ENCODE results near the gene MAP1B. TPM values are rescaled to one million over a fixed set of nuclear protein-coding genes. Genes with fewer than 3 reads are reported as not detected.

Gene MAP1B
- total and polyA plus RNA-seq, 7 experiments from 2014 or later: 0.06 to 0.21 (median 0.10) TPM; not detected in 4

GRCh38 chr5:72245546-72245945 is 138.3 kb downstream of the MAP1B start:
- peaks cover 0 to 13% (median 0%) of the 10 kb centered on the region in 5 donors for H3K36me3 Mint-ChIP-seq
- peaks cover 11 to 50% (median 24%) of the 10 kb centered on the region in 7 donors for H3K4me1 Mint-ChIP-seq
- DNase-seq: no peak
- Histone ChIP-seq H3K36me3 (ENCODE audit: control insufficient read depth in 2 of 3, insufficient read depth in 3 of 3, low read length in 3 of 3) (no peaks in the 10 kb centered on the region), H3K4me3 (ENCODE audit: low read length) (no peak overlapping the region), H3K4me1 (ENCODE audit: control insufficient read depth in 2 of 2, insufficient read depth in 2 of 2, low read length in 2 of 2) (no peaks in the 10 kb centered on the region), H3K27ac (ENCODE audit: low read depth, low read length) (no peak overlapping the region), H3K27me3 (ENCODE audit: control insufficient read depth in 2 of 2, insufficient read depth in 2 of 2, low read length in 2 of 2) (no peaks in the 10 kb centered on the region), H3K9me3 (ENCODE audit: control insufficient read depth in 2 of 3, low read length in 3 of 3) (no peaks in the 10 kb centered on the region)
- ChIA-PET POLR2A (no interaction called here), CTCF (no interaction called here)
- H3K27me3 Mint-ChIP-seq: no peaks in the 10 kb centered on the region
- H3K4me3 Mint-ChIP-seq: no peak overlapping the region
- no peaks in the 10 kb centered on the region for H3K9me3 Mint-ChIP-seq
- no peak for ATAC-seq
- intact Hi-C loops (cut with micrococcal nuclease): no loop called here
- H3K27ac Mint-ChIP-seq: no peak overlapping the region

- peaks cover 13 to 50% (median 24%) of the 10 kb centered on the region in 7 donors for H3K4me1 Mint-ChIP-seq
- peak overlapping the region in 1 of 9 donors; percentile 29 for H3K27ac Mint-ChIP-seq
- H3K36me3 Mint-ChIP-seq: peaks cover 0 to 16% (median 0%) of the 10 kb centered on the region in 5 donors
- no peak overlapping the region for H3K4me3 Mint-ChIP-seq
- Histone ChIP-seq H3K36me3 (ENCODE audit: control insufficient read depth in 2 of 3, insufficient read depth in 3 of 3, low read length in 3 of 3) (no peaks in the 10 kb centered on the region), H3K27ac (ENCODE audit: low read depth, low read length) (no peak overlapping the region), H3K9me3 (ENCODE audit: control insufficient read depth in 2 of 3, low read length in 3 of 3) (no peaks in the 10 kb centered on the region), H3K4me3 (ENCODE audit: low read length) (no peak overlapping the region), H3K4me1 (ENCODE audit: control insufficient read depth in 2 of 2, insufficient read depth in 2 of 2, low read length in 2 of 2) (no peaks in the 10 kb centered on the region), H3K27me3 (ENCODE audit: control insufficient read depth in 2 of 2, insufficient read depth in 2 of 2, low read length in 2 of 2) (no peaks in the 10 kb centered on the region)
- intact Hi-C loops (cut with micrococcal nuclease): no loop called here
- no peak for ATAC-seq
- ChIA-PET CTCF (no interaction called here), POLR2A (no interaction called here)
- DNase-seq: no peak
- no peaks in the 10 kb centered on the region for H3K9me3 Mint-ChIP-seq
- H3K27me3 Mint-ChIP-seq: no peaks in the 10 kb centered on the region
These were observed 138.8 kb downstream of the MAP1B start for GRCh38 chr5:72245951-72246532.

DNA sequence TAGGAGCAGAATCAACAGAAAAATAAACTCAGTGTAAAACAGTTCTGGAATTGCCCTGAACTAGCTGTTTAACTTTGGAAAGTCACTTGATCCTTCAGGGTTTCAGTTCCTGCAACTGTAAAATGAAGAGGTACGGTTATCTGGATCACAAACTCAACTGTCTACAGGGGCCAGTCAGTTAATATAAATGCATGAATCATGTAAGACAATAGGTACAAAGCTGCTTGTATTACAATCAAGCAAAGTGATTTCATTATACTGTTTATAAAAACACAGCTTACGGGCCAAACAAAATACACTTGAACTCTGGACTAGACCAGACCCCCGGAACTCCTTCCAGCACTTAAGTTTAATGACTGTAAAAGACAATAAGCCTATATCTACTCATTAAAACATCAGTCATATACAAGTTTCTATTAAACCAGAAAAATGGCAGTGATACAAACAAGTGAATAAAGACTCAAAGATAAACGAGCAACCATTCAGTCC is 139.7 kb downstream of the MAP1B start:
- H3K4me1 ChIP-seq (ENCODE audit: control insufficient read depth in 2 of 2, insufficient read depth in 2 of 2, low read length in 2 of 2): no peaks in the 10 kb centered on the region
- peaks cover 0 to 18% (median 0%) of the 10 kb centered on the region in 5 donors for H3K36me3 Mint-ChIP-seq
- ATAC-seq: no peak
- no peak overlapping the region for H3K4me3 Mint-ChIP-seq
- H3K27me3 ChIP-seq (ENCODE audit: control insufficient read depth in 2 of 2, insufficient read depth in 2 of 2, low read length in 2 of 2): no peaks in the 10 kb centered on the region
- no peaks in the 10 kb centered on the region for H3K27me3 Mint-ChIP-seq
- peaks cover 15 to 49% (median 24%) of the 10 kb centered on the region in 7 donors for H3K4me1 Mint-ChIP-seq
- intact Hi-C loops (cut with micrococcal nuclease): no loop called here
- CTCF ChIA-PET: no interaction called here
- no peak overlapping the region for H3K27ac Mint-ChIP-seq
- H3K27ac ChIP-seq (ENCODE audit: low read depth, low read length): no peak overlapping the region
- POLR2A ChIA-PET: no interaction called here
- no peaks in the 10 kb centered on the region for H3K36me3 ChIP-seq (ENCODE audit: control insufficient read depth in 2 of 3, insufficient read depth in 3 of 3, low read length in 3 of 3)
- no peaks in the 10 kb centered on the region for H3K9me3 Mint-ChIP-seq
- no peaks in the 10 kb centered on the region for H3K9me3 ChIP-seq (ENCODE audit: control insufficient read depth in 2 of 3, low read length in 3 of 3)
- H3K4me3 ChIP-seq (ENCODE audit: low read length): no peak overlapping the region
- DNase-seq: no peak

GRCh38 chr5:72248410-72248981 is 141.2 kb downstream of the MAP1B start:
- no peaks in the 10 kb centered on the region for H3K9me3 Mint-ChIP-seq
- intact Hi-C loops (cut with micrococcal nuclease): no loop called here
- Histone ChIP-seq H3K4me3 (ENCODE audit: low read length) (no peak overlapping the region), H3K36me3 (ENCODE audit: control insufficient read depth in 2 of 3, insufficient read depth in 3 of 3, low read length in 3 of 3) (no peaks in the 10 kb centered on the region), H3K9me3 (ENCODE audit: control insufficient read depth in 2 of 3, low read length in 3 of 3) (no peaks in the 10 kb centered on the region), H3K4me1 (ENCODE audit: control insufficient read depth in 2 of 2, insufficient read depth in 2 of 2, low read length in 2 of 2) (no peaks in the 10 kb centered on the region), H3K27me3 (ENCODE audit: control insufficient read depth in 2 of 2, insufficient read depth in 2 of 2, low read length in 2 of 2) (no peaks in the 10 kb centered on the region), H3K27ac (ENCODE audit: low read depth, low read length) (no peak overlapping the region)
- H3K36me3 Mint-ChIP-seq: peaks cover 0 to 20% (median 5%) of the 10 kb centered on the region in 5 donors
- no peak overlapping the region for H3K27ac Mint-ChIP-seq
- DNase-seq (no peak), ATAC-seq (no peak)
- H3K27me3 Mint-ChIP-seq: no peaks in the 10 kb centered on the region
- H3K4me1 Mint-ChIP-seq: peaks cover 17 to 47% (median 24%) of the 10 kb centered on the region in 7 donors
- ChIA-PET POLR2A (no interaction called here), CTCF (no interaction called here)
- H3K4me3 Mint-ChIP-seq: no peak overlapping the region

DNA sequence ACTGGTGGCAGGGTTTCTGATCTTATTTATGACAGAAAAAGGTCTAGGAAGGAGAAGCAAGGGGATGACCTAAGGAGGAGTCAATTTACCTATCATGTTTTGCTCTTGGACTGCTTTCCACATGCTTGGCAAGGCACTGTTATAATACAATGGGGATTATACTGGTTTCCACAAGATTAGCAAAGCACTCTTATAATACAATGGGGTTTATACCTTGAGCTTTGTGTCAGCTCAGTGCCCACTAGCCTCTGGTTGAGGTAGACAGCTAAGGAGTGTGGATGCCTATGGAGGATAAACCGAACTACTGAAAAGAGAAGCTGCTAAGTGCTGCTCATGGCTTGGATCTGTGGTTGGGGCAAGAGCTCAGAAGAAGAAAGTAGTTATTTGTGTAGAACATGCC is 144.1 kb downstream of the MAP1B start:
- Histone ChIP-seq H3K9me3 (ENCODE audit: control insufficient read depth in 2 of 3, low read length in 3 of 3) (no peaks in the 10 kb centered on the region), H3K36me3 (ENCODE audit: control insufficient read depth in 2 of 3, insufficient read depth in 3 of 3, low read length in 3 of 3) (no peaks in the 10 kb centered on the region), H3K4me3 (ENCODE audit: low read length) (no peak overlapping the region), H3K27me3 (ENCODE audit: control insufficient read depth in 2 of 2, insufficient read depth in 2 of 2, low read length in 2 of 2) (no peaks in the 10 kb centered on the region), H3K4me1 (ENCODE audit: control insufficient read depth in 2 of 2, insufficient read depth in 2 of 2, low read length in 2 of 2) (no peaks in the 10 kb centered on the region), H3K27ac (ENCODE audit: low read depth, low read length) (no peak overlapping the region)
- no peak for ATAC-seq
- intact Hi-C loops (cut with micrococcal nuclease): no loop called here
- CTCF ChIA-PET: no interaction called here
- H3K4me1 Mint-ChIP-seq: peaks cover 3 to 38% (median 13%) of the 10 kb centered on the region in 7 donors
- H3K27me3 Mint-ChIP-seq: no peaks in the 10 kb centered on the region
- POLR2A ChIA-PET: no interaction called here
- no peak overlapping the region for H3K4me3 Mint-ChIP-seq
- DNase-seq: no peak
- H3K9me3 Mint-ChIP-seq: no peaks in the 10 kb centered on the region
- no peak overlapping the region for H3K27ac Mint-ChIP-seq
- H3K36me3 Mint-ChIP-seq: peaks cover 0 to 28% (median 5%) of the 10 kb centered on the region in 5 donors

- Mint-ChIP-seq H3K27me3 (no peaks in the 10 kb centered on the region), H3K27ac (no peak overlapping the region), H3K4me1 (peaks cover 0 to 37% (median 8%) of the 10 kb centered on the region in 7 donors), H3K36me3 (peaks cover 2 to 32% (median 5%) of the 10 kb centered on the region in 5 donors), H3K4me3 (no peak overlapping the region), H3K9me3 (no peaks in the 10 kb centered on the region)
- no peak overlapping the region for H3K4me3 ChIP-seq (ENCODE audit: low read length)
- no peaks in the 10 kb centered on the region for H3K27me3 ChIP-seq (ENCODE audit: control insufficient read depth in 2 of 2, insufficient read depth in 2 of 2, low read length in 2 of 2)
- ChIA-PET CTCF (no interaction called here), POLR2A (no interaction called here)
- no peak for DNase-seq
- H3K9me3 ChIP-seq (ENCODE audit: control insufficient read depth in 2 of 3, low read length in 3 of 3): no peaks in the 10 kb centered on the region
- no peaks in the 10 kb centered on the region for H3K4me1 ChIP-seq (ENCODE audit: control insufficient read depth in 2 of 2, insufficient read depth in 2 of 2, low read length in 2 of 2)
- no peak overlapping the region for H3K27ac ChIP-seq (ENCODE audit: low read depth, low read length)
- intact Hi-C loops (cut with micrococcal nuclease): no loop called here
- ATAC-seq: no peak
- H3K36me3 ChIP-seq (ENCODE audit: control insufficient read depth in 2 of 3, insufficient read depth in 3 of 3, low read length in 3 of 3): no peaks in the 10 kb centered on the region
These were observed 144.7 kb downstream of the MAP1B start for GRCh38 chr5:72252008-72252407.

DNA sequence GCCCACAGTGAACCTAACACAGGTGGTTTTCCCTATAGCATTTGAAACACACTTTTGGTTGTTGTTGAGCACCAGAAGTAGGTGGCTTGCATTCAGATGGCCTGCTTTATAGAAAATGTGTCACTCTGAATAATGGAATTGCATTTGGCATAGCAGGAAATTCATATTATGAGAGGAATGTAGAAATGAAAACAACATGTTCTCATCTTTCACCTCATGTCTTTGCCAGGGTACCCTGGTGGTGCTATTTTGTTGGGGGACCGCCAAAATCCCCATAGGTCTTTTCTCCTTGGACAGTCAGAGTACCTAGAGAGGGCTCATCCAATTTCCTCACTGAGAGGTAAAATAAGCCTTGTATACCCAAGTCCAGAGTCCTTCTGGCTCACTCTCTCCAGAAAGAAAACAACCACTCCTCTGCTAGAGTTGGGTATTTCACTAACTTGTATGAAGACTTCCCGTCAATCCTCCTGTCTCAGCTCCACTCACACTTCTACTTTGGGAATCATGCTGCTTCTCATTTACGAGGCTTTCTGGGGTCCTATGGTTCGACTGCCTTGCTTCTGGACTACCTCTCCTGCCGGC is 145.4 kb downstream of the MAP1B start:
- CTCF ChIA-PET: no interaction called here
- peaks cover 4 to 35% (median 12%) of the 10 kb centered on the region in 7 donors for H3K4me1 Mint-ChIP-seq
- POLR2A ChIA-PET: no interaction called here

More for the DNA sequence above, 145.4 kb downstream of the MAP1B start:
- intact Hi-C loops (cut with micrococcal nuclease): no loop called here
- Histone ChIP-seq H3K27ac (ENCODE audit: low read depth, low read length) (no peak overlapping the region), H3K4me3 (ENCODE audit: low read length) (no peak overlapping the region), H3K9me3 (ENCODE audit: control insufficient read depth in 2 of 3, low read length in 3 of 3) (no peaks in the 10 kb centered on the region), H3K36me3 (ENCODE audit: control insufficient read depth in 2 of 3, insufficient read depth in 3 of 3, low read length in 3 of 3) (peaks cover 0 to 3% (median 0%) of the 10 kb centered on the region in 3 experiments), H3K27me3 (ENCODE audit: control insufficient read depth in 2 of 2, insufficient read depth in 2 of 2, low read length in 2 of 2) (no peaks in the 10 kb centered on the region), H3K4me1 (ENCODE audit: control insufficient read depth in 2 of 2, insufficient read depth in 2 of 2, low read length in 2 of 2) (no peaks in the 10 kb centered on the region)
- ATAC-seq: no peak
- DNase-seq: no peak
- Mint-ChIP-seq H3K4me3 (no peak overlapping the region), H3K9me3 (no peaks in the 10 kb centered on the region), H3K36me3 (peaks cover 2 to 37% (median 11%) of the 10 kb centered on the region in 5 donors), H3K27ac (peak overlapping the region in 2 of 9 donors; percentile 10 to 48), H3K27me3 (no peaks in the 10 kb centered on the region)
